ENCODE results near the gene NBPF3.

Gene NBPF3

GRCh38 chr1:21490774-21491487 is 51.0 kb downstream of the NBPF3 start:
- Histone ChIP-seq H3K36me3 (ENCODE audit: control insufficient read depth, insufficient read depth, low read length) (no peaks in the 10 kb centered on the region), H3K4me3 (replicated peaks; ENCODE audit: low read depth, low read length) (no peak overlapping the region), H3K27me3 (replicated peaks; ENCODE audit: control insufficient read depth, insufficient read depth, low read length) (no peaks in the 10 kb centered on the region; the same call in none of the 2 replicates)
- no peak for DNase-seq (ENCODE audit: extremely low read depth, insufficient read length)
- peak; percentile 33 for TF ChIP-seq CTCF (IDR thresholded peaks at IDR 0.05; ENCODE audit: insufficient read depth, low read length, poor library complexity, severe bottlenecking)

- Histone ChIP-seq H3K4me3 (replicated peaks; ENCODE audit: low read depth, low read length) (no peak overlapping the region), H3K27me3 (replicated peaks; ENCODE audit: control insufficient read depth, insufficient read depth, low read length) (no peaks in the 10 kb centered on the region; the same call in none of the 2 replicates), H3K36me3 (ENCODE audit: control insufficient read depth, insufficient read depth, low read length) (no peaks in the 10 kb centered on the region)
- no peak for DNase-seq (ENCODE audit: extremely low read depth, insufficient read length)
- no peak for TF ChIP-seq CTCF (IDR thresholded peaks at IDR 0.05; ENCODE audit: insufficient read depth, low read length, poor library complexity, severe bottlenecking)
Observed at GRCh38 chr1:21491488-21492355, 51.8 kb downstream of the NBPF3 start.

DNA sequence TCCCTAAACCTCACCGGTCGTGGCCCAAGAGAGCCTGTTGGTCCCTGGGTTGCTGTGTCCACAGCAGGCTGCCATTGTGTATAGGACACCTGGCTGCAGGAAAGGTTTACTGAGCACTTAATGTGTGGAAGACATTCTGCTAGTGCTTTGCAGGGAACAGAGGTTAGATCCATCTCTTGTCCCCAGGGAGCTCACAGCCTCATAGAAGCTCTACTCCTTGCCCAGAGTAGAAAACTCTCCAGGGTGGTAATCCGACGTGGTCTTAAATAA is 52.4 kb downstream of the NBPF3 start:
- no peak overlapping the region for H3K4me3 ChIP-seq (replicated peaks; ENCODE audit: low read depth, low read length)
- no peaks in the 10 kb centered on the region for H3K36me3 ChIP-seq (ENCODE audit: control insufficient read depth, insufficient read depth, low read length)
- no peak for TF ChIP-seq CTCF (IDR thresholded peaks at IDR 0.05; ENCODE audit: insufficient read depth, low read length, poor library complexity, severe bottlenecking)
- H3K27me3 ChIP-seq (replicated peaks; ENCODE audit: control insufficient read depth, insufficient read depth, low read length), result no peaks in the 10 kb centered on the region; the same call in none of the 2 replicates
- no peak for DNase-seq (ENCODE audit: extremely low read depth, insufficient read length)

- no peak for DNase-seq (ENCODE audit: extremely low read depth, insufficient read length)
- H3K4me3 ChIP-seq (replicated peaks; ENCODE audit: low read depth, low read length), result no peak overlapping the region
- no peak for TF ChIP-seq CTCF (IDR thresholded peaks at IDR 0.05; ENCODE audit: insufficient read depth, low read length, poor library complexity, severe bottlenecking)
- H3K36me3 ChIP-seq (ENCODE audit: control insufficient read depth, insufficient read depth, low read length), result no peaks in the 10 kb centered on the region
- H3K27me3 ChIP-seq (replicated peaks; ENCODE audit: control insufficient read depth, insufficient read depth, low read length), result no peaks in the 10 kb centered on the region; the same call in none of the 2 replicates
Observed at GRCh38 chr1:21494196-21494595, 54.3 kb downstream of the NBPF3 start.

DNA sequence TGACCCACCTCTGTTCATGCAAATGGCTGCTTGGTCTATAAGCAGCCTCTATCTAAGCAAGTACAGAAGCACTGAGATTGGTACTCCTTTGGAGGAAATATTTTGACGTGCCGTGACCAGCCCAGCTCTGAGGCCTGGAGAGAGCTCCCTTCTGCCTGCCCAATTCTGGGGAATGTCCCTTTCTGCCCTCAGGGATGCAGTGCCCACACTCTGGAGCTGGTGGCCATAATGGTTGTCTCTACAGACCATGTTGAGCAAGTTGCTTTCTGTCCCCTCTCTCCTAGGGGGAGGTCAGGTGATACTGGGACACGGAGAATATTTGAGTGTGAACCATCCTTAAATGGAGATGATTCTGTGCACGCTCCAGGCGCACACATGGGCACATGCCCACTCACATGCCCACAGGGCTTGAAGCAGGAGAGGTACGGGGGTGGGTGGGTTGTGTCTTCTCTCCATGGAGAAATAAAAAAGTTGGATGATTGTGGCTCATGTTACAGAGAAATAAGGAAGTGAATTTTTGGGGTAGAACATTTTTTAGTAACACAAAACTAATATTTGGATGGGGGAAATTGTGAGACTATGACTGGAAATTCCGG is 55.4 kb downstream of the NBPF3 start:
- no peak for DNase-seq (ENCODE audit: extremely low read depth, insufficient read length)
- no peak for TF ChIP-seq CTCF (IDR thresholded peaks at IDR 0.05; ENCODE audit: insufficient read depth, low read length, poor library complexity, severe bottlenecking)
- Histone ChIP-seq H3K36me3 (ENCODE audit: control insufficient read depth, insufficient read depth, low read length) (no peaks in the 10 kb centered on the region), H3K27me3 (replicated peaks; ENCODE audit: control insufficient read depth, insufficient read depth, low read length) (no peaks in the 10 kb centered on the region; the same call in none of the 2 replicates), H3K4me3 (replicated peaks; ENCODE audit: low read depth, low read length) (no peak overlapping the region)
